C4-2B (cell line): Measurements from ENCODE around the gene CFAP45.

Source experiments
- H3K27ac ChIP-seq: fragments of 450-650 bp; 2 replicates; pipeline ENCODE4 v1.5.1; 2017
- CTCF ChIP-seq: fragments of 450-650 bp; conservative IDR thresholded peaks from 2 replicates; pipeline ENCODE4 v1.5.1; 2017; ENCODE audit warnings: mild to moderate bottlenecking
- ZFX ChIP-seq: fragments of 450-650 bp; IDR thresholded peaks from 2 replicates; pipeline ENCODE4 v1.6.1; 2017

The CFAP45 gene

GRCh38 chr1:159924791-159925718 lies 25.1 kb upstream of the CFAP45 start, which contains the start of gene TAGLN2:
TSS of gene TAGLN2 (minus strand) at chr1:159925507. CDS start at chr1:159920509, 4,998 bp downstream.
- H3K27ac ChIP-seq: peak within 1 kb of the TSS; percentile 89
- no peak for TF ChIP-seq CTCF
- no peak for TF ChIP-seq ZFX

GRCh38 chr1:159924025-159924790 lies 24.2 kb upstream of the CFAP45 start:
- TF ChIP-seq ZFX (no peak), CTCF (no peak)
- H3K27ac ChIP-seq: peak overlapping the region; percentile 89

GRCh38 chr1:159923203-159924024 lies 23.4 kb upstream of the CFAP45 start:
- no peak for TF ChIP-seq ZFX
- TF ChIP-seq CTCF: no peak
- H3K27ac ChIP-seq: peak overlapping the region; percentile 89; the same call in 1 of the 2 replicates

GRCh38 chr1:159922511-159923202 lies 22.7 kb upstream of the CFAP45 start:
- H3K27ac ChIP-seq: no peak overlapping the region; the same call in 1 of the 2 replicates
- no peak for TF ChIP-seq CTCF
- TF ChIP-seq ZFX: no peak

GRCh38 chr1:159921700-159922504 lies 21.9 kb upstream of the CFAP45 start:
- TF ChIP-seq ZFX (no peak), CTCF (no peak)
- H3K27ac ChIP-seq: no peak overlapping the region

GRCh38 chr1:159921251-159921650 lies 21.3 kb upstream of the CFAP45 start:
- TF ChIP-seq CTCF (no peak), ZFX (no peak)
- H3K27ac ChIP-seq: no peak overlapping the region
